ENCODE data around the gene AVPI1.
"Not testable (repeated sequence)": the region's sequence is repeated elsewhere in the genome, so short reads cannot be mapped to it uniquely, and the experiment has no call there.

The AVPI1 gene

DNA sequence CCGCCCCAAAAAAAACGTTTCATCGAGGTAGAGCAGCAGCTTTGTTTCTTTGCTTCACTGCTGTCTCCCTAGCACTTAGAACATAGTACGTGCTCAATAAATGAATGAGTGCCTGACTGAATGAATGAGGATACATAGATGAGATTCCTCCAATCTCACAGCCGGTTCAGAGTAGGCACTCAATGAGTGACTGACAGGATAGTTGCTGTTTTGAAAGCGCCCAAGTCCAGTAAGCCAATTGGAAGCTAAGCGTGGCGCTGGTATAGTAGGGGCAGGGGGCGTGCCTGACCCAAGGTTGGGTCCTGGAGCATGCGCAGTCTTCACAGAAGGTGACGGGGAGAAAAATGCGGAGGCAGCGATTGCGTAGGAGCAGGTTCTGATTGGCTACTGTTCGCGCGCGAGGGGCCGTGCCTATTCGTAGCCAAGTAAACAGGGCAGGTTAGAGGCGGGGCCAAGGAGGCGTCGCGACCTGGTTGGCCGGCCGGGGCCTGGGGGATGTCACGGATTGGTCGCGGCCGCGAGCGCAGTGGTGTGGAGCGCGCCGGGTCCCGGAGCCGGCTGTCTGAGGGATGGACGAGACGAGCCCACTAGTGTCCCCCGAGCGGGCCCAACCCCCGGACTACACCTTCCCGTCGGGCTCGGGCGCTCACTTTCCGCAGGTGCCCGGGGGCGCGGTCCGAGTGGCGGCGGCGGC is 46.7 kb downstream of the AVPI1 start, which contains the start of gene PI4K2A:
PI4K2A (plus strand) TSS at position 498 of the 694 bp plus-strand sequence; CDS start at position 570, 72 bp downstream.
- peak; percentile 99 to 100 for DNase-seq

DNA sequence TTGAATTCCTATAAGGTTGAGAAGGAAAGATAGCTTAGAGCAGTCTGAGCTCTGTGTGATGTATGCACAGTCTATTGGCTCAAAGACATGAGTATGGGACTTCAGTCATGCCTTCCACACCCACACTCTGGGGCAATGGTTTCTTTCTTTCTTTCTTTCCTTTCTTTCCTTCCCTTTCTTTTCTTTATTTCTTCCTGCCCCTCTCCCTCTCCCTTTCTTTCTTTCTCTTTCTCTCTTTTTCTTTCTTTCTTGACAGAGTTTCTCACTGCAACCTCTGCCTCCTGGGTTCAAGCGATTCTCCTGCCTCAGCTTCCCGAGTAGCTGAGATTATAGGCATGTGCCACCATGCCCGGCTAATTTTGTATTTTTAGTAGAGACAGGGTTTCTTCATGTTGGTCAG is 48.0 kb downstream of the AVPI1 start:
- DNase-seq = not testable (repeated sequence)

DNA sequence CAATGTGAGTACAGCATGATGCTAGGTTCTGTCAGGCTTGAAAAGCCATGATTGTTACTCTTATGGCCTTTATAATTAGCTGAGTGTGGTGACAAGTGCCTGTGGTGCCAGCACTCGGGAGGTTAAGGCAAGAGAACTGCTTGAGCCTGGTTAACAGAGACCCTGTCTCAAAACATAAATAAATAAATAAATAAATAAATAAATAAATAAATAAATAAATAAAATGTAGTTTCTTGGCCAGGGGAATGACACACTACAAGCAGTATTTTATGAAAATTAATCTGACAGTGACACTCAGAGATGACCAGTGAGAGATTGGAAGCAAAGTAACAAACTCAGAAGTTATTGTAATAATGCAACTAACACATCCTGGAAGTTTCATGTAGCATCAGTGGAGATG is 51.5 kb downstream of the AVPI1 start:
- DNase-seq = no peak

DNA sequence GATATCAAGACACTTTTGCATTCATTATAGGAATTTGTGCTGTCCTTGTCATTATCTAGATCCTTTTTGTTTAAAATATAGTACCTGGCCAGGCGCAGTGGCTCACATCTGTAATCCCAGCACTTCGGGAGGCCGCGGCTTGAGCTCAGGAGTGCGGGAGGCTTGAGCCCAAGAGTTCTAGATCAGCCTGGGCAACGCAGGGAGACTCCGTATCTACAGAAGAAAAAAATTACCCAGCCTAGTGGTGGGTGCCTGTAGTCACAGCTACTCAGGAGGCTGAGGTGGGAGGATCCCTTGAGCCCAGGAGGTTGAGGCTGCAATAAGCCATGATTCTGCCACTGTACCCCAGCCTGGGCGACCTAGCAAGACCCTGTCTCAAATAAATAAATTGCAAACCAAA is 53.1 kb downstream of the AVPI1 start:
- DNase-seq = peak; percentile 14 to 32

DNA sequence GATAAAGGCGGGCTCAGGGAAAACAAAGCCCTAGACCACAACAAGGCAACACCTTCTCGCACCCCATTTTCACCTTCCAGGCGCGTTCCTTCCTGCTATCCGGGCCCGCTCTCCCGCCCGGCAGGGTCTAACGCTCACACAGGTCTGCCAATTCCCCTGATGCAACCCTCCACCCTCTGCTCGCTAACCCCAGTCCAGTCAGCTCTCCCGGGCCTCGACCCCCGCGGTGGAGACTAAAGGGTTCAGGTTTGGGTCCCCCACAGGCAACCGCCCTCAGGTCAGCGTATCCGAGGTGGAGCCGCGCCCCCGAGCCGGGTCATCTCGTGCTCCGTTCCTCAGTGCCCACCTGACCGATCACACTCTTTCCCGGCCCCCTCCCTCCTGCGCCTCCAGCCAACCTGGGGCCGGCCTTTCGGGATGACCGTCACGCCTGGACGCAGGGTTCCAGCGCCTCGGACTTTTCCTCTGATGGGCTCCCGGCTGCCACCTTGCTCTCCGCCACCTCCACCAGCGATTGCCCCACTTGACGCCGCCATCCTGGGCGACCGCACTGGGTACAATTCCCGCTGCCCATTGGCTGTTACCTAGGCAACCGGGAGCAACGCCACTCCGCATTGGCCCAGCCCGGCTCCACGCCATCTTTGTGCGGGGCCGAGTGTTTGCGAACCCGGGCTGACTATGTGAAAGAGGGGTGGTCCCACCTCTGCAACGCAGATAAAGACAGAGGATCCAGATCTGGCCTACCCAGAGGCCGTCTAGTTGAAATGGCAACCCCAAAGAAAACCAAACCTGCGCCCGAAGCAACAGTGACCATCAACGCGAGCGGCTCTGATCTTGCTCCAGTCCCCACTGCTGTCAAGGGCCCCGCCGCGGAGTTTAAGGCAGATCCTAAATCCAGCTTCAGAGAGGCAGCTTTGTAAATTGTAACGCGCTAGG is 53.8 kb downstream of the AVPI1 start, which contains the start of gene MORN4:
MORN4 (minus strand) TSS at position 552 of the 936 bp plus-strand sequence. CDS start 13,847 bp downstream, outside the sequence.
- DNase-seq = peak; percentile 94 to 95

DNA sequence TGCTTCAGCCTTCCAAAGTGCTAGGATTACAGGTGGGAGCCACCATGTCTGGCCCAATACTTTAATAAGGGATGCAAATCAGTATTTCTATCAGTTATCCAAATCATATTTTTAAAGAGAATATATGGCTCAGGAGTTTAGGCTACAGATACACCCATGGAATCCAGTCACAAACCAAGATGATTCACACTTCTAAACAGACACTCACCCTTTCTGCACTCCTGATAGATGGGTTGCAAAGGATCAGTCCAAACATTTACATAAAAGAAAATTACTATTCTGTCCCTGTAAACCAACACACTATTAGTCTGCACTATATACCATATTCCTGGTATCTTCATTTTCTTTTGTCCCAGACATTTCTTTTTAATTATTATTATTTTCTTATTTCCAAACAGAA is 55.9 kb downstream of the AVPI1 start:
- no peak for DNase-seq

DNA sequence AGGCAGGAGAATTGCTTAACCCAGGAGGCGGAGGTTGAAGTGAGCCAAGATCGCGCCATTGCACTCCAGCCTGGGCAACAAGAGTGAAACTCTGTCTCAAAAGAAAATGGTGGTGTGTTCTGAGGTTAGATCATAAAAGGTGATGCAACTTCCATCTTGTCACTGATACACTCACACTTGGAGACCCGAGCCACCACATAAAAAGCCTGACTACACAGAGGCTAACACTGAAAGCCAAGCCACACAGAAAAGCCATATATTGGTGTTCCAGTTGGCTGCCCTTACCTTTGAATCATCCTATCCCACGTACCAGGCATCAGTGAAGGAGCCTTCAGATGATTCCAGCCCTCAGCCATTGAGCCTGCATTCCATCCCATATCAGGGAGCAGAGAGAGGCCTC is 57.8 kb downstream of the AVPI1 start:
- no peak for DNase-seq

DNA sequence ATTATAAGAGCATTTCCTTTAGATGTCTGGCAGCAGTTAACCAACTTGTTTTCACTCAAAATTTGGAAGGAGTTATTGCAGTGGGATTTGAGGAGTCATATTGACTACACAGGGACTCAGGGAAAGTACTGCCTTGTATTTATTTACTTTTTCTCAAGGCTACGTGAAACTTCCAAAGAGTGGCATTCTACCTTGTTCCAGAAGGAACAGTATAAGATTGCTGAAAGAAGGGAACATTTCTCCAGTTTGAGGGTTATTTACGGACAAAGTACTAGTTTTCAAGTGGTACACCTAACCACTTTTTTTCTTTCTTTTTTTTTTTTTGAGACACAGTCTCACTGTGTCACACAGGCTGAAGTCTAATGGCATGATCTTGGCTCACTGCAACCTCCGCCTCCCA is 58.8 kb downstream of the AVPI1 start:
- no peak for DNase-seq

DNA sequence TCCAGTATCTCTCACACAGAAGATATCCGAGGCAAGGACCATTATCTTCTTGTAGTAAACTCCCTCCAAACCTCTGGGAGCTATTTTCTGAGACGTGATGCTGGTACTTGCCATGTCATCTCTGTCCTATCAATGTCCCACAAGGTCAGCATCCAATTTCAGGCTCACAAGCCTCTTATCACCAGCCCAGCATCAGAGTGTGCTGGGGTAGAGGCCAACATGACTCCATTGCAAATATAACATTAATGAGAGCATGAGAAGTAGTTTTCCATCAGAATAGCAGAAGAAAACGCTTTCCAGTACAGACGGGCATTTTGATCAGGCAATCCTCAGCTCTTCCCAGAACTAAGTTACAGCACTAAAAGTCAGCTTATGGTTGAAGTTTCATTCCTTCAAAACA is 59.3 kb downstream of the AVPI1 start:
- DNase-seq = no peak

Measured in CD4-positive, alpha-beta T cell treated with Interleukin-4 for 1 hour (primary cell).